HS-27A (cell line): ENCODE results near the gene HSF5.

Experiments
- DNase-seq: peaks from one replicate; pipeline ENCODE4 v3.0.0-alpha.2; 2012; ENCODE audit warnings: low read depth, missing footprints

The HSF5 gene

DNA sequence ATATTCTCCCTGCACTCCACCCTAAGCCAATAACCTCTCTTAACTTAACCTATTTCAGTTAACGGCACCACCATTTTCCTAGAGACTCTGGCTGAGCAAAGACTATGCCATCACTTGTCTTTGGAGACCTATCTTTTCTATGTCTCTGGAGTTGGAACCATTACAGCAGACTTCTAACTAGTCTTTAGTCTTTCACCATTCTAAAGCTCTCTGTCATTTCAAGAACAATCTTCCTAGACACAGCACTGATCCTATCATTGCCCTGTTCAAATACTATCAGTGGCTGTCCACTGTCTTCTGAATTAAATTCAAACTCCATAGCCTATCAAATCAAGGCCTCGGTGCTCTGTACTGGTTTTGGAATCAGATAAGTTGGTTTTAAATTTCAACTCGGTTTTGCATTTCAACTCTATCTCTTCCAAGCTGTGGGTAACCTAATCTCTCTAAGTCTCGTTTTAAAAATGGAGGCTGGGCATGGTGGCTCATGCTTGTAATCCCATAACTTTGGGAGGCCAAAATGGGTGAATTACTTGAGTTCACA, 102.8 kb downstream of the HSF5 start:
- DNase-seq: no peak

DNA sequence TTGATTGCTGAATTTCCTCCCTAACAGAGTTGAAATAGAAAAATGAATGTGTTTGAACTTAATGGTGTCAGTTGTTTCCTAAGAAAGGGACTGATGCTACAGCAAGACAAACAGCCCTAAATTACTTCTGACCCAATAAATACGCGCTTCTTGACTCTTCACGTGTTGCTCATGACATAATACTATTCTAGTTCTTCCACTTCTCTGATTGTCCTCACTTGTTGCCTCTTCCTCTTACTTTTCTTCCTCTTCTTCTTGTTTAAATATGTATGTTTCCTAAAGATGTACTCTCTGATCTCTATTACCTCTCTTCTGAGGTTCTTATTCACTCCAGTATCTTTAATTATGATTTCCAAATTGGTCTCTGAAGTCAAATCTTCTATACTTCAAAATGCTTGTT, 103.3 kb downstream of the HSF5 start:
- no peak for DNase-seq

DNA sequence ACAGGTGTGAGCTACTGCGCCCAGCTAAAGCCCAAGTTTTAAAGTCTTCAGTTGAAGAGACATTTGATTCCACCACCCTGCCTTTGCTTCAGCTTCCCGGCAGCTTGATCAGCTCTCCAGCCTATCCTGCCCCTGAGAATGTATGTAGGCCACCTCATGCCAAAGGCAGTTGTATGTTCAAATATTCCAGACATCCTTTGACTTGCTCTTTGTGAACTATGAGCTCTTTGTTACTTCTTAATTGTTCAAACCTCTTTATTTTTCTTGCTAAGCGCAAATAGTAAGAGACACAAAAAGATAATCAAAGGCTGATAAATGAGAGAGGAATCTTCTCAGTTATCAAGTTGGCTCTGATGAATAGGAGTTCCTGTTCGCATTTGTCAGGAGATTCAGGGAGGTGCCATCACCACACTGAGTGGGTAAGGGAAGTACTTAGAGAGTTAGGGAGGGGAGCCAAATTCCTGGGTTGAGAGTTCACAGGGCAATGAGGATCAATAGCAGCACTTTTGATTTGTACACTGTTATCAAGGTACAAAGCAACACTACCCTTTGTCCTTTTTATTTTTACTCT, 104.2 kb downstream of the HSF5 start:
- no peak for DNase-seq

DNA sequence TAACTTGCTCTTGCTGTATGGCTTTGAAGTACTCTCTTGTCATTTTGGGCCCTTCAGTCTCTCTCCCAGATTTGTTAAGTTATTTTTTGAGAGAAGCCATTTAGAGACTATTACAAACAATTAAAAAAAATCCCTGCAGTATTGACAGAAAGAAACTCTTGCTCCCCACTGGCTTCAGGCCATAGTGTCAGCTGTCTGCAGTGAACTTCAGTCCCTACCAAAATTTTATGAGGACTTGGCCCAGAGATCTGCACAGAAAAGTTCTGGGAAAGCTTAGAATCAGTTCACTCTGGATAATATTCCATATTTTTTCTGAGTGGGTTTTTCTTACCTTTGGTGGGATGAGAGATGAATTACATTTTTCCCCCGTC, 105.4 kb downstream of the HSF5 start:
- DNase-seq: no peak

DNA sequence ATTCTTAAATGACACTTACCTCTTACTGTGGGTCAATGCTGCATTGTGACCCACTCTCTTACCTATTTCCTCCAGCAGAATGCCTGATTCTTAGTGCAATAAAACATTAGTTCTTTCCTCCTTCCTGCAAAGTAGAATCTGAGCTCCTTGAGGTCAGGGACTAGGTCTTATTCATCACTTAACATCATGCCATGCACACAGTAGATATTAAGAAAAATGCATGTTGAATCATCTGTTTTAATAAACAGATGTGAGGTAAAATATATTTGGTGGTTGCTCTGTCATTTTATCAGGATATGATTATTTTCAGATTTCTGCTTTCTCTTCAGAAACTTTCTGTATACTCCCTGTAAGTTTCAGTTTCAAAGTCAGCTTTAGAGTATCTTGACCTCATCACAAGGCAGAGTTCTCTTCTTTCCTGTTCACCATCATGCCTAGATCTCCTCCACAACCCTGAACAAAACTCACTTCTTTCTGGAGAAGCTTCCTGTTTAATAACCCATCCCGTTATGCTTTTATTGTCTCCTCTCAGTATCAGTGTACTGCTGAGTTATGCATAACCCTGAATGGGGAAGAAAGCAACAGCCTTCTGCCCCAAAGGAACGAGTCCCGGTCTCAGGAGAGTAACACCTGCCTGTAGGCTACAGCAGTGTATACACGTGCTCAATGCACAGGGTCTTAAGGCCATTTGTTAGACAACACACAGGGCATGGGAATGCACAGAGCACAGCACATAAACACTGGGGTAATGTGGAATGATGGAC, 105.9 kb downstream of the HSF5 start:
- no peak for DNase-seq

DNA sequence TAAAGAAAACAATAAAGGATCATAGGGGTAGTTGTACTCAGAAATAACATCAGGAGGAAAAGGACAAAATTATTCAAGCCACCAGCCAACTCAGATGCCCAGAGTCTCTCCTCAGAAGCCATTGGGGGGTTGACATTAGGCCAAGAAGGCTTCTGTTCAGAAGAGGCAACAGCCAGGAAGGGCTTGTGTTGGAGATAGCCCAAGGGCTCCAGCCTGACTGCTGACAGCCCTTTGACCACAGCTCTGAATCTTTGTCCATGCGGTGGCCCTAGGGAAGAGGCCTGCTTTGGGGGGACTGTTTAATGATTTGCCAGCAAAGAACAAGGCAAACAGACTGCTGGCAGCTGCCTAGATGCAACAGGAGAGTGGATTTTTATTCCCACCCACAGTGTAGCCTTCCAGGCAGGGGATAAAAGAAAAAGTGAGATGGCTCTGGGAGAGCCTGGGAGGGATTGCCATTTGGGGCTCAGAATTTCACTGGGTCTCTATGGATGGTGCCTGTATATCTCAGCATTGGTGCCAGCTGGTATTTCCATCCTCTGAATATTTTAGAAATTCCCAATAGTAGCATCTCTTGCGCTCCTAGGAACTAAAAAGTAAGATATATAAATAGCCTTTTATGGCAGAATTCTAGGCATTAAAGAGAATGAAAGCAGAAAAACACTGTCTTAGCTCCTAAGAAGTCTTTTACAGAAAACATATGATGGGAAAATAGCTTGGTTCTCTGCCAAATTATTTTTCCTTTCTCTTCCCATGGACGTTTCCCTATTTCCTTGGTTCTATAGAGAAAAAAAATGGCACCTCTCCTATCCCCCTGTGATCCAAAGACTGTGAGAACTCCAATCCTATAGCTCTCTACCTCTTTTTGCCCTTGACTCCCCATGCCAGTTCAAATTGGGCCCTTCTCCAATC, 106.8 kb downstream of the HSF5 start:
- DNase-seq: no peak

DNA sequence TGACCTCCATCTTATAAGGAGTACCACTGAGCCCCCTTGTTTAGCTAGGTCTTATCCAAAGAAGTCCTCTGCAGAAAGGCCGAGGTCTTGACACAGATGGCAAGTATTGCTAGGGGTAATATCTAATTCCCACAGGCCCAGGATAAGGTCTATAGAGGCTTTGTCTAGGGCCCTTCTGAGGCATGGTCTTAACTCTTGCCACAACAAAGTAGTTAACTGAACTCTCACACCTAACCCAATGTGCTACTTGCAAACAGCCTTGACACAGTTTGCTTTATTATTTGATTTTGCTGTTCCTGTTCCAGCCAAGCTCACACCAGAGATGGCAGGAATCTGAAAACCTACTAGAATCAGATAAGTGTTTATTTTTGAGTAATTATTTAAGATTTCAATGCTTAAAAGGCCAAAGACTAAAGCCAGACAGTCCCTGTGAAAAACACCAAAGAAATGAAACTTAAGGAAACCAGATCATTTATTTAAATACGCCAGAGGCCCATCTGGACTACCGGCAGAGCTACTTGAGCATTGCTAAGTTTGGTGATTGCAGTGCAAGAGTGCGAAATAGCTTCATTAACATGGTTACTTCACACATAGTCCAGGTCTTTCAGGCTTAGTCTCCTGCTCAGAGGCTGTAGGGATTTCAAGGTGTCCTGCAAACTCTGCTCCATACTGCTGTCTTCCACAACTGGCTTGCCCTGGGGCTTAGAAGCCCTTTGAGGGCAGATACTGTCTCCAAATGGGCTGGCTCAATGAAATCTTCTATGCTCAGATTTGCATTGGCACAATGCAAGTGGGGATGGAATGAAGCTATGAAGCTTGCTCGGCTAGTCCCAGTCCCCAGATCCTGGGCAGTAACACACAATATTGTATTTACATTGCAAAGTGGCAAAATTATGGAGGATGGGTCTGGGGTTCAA, 107.7 kb downstream of the HSF5 start:
- no peak for DNase-seq

DNA sequence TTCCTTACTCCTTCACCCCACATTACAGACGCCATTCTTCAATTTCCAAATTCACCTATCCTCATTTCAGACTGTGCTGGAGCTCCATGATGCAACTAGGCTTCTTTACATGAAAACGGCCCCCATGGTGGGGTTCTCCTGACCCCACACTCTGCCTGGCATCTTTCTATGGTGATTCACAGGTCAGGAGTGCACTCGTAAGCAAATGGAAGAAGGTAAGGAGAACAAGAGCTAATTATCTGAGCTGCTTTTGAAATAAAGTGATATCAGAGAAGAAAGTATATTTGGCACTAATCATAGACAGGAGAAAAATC, 108.7 kb downstream of the HSF5 start:
- no peak for DNase-seq

DNA sequence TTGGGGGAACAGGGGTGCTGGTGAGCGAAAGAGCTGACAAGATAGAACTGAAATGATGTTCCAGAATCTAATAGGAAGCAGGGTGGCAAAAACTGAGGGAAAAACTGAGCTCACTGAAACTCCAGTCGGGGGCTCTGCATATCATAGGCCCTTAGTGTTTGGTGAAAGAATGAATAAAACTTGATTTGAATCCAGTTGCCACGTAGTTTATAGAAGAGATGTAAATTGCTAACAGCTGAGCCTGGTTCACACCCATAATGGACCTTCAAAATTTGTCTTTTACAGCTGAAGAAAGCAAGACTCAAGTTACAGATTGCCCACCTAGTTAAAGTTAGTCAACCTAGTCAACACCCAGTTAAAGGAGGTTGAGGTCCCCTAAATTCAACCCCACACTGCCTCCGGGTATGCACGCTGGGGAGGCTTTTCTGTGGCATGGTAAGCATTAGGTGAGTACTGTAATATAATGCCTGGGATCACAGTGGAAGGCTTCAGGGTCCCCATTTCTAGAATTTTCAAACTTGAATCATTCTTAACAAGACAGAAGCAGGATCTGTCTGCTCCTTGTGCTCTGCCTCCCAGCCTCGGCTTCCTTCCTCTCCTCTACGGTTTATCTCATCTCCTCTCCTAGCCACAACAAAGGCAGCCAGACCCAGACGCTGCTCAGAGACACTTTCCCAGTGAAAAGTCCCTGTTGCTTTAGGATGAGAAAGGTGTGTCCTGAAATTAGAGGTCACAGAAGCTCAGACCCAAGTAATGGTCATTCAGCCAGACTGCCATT, 109.3 kb downstream of the HSF5 start:
- no peak for DNase-seq

DNA sequence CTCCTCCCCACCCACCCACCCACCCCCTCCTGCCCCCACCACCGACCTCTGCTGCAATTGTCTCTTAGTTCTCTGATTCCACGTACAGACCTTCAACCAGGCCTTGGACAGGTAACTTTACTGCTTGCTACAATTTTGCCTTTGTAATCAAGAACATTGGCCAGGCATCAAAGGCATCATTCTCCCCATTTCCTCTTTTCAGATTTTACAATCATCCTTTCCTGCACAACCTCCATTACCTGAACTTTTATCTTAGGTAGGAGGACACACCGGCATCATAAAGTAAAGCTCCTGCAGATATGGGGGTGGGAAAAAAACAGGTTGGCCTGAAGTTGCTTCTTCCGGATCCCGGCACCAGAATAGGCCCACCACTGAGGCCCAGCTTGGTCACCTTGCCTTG, 110.5 kb downstream of the HSF5 start:
- no peak for DNase-seq

DNA sequence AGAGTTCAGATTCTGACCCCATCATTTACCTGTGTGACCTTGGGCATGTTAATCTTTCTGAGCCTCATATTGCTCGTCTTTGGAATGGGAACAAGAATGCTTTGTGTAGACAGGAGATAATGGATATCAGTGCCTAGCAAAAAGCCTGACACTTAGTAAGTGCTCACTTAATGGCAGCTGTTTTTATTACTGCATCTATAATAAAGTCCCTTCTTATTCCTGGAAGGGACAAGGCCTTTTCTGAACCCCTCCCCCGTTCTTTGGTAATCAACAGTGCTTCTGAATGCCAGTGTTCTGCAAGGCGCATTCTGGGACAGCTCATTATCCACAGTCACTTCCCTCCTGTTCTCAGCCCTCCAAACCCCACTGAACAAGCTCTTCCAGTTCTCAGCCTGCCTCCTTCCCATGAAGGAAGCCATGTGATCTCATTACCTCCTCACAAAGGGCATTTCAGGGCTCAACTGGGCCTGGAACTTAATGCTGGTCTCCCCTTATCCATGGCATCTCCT, 111.1 kb downstream of the HSF5 start:
- no peak for DNase-seq

DNA sequence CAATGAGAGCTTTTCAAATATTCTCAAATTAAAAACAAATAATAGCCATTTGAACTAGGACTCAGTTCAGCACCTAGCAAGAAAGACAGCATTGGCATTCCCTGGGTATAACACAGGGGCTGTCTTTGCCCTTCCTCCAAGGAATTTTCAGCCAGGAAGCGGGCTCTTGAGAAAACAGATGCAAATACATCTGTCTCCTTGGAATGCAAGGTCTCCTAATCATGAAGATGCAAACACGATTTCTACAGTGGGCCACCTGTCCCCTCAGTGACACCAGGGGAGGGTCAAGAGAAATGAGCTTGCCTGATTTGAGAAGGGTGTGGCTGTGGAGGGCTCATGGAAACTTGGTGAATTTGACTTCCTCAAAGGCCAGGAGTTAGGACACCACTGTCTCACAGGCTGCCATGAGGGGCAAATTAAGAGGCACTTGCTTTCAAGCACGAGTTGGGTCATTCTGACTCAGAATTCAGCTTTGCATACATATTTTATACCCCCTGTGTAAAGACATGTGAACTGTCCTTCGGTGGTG, 111.7 kb downstream of the HSF5 start:
- DNase-seq: no peak

DNA sequence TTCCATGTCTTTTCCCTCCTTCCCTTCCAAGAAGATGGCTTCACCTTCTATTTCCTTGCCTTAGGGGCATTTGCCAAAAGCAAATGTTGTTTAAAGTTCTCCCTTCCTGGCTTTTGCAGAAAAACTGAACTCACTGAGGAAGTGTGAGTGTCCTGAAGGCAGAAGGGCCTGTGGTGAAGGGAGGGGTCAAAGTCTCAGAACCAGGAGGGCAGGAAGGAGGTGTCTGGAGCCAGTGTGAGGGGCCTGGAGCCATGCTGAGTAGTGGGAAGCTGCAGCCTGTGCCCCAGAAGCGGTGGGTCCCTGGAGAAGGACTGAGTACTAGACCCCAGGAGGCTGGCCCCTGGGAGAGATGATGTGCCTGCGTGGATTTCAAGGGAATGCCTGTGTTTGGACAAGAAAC, 112.4 kb downstream of the HSF5 start:
- DNase-seq: no peak

DNA sequence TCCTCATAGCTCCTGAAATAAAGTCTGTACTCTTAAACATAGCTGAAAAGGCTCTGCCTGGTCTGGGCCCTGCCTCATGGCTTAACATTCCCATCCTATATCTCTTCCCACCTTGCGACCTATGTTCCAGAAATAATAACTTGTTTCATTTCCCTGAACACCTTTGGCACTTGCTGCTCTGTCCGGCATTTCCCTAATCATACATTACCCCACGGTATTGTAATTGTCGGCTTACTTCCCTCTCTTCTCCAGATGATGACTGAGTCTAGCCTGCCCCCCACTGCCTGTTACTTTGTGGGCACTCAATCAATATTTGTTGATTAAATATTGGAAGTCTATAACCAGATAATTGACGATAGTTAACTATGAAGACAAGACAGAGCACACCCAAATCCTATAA, 113.0 kb downstream of the HSF5 start:
- no peak for DNase-seq

DNA sequence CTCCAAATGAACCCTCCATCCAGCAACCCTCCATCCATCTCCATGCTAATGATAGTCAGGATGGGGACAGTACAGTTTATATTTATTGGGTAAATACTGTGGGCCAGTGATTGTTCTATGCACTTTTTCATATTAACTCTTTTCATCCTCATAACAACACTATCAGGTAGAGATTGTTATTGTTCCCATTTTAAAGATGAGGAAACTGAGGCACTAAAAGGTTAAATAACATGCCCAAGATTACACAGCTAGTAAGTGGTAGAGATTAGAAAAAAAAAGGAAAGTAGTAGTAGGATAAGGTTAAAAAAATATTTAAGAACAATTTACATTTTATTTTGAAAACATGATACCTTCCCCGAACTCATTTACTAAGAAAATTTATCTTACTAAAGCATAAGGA, 114.3 kb downstream of the HSF5 start:
- no peak for DNase-seq

DNA sequence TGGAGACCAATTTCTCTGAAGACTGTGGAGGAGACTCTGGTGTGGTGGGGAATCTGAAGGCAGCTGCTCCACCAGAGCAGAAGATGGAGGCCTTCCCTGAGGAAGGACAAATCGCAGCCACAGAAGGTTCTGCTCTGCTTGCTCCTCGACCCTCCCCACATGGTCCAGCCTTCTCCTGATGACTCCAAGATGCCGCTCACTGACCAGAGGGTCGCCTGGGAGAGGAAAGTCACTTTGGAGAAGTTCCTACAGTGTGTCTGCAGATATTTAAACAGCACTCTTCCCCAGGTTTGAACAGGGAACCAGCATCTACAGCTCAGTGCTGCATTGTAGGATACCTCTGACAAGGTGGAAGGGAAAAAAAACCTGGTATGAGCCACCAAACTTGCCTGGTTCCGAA, 115.2 kb downstream of the HSF5 start:
- no peak for DNase-seq

DNA sequence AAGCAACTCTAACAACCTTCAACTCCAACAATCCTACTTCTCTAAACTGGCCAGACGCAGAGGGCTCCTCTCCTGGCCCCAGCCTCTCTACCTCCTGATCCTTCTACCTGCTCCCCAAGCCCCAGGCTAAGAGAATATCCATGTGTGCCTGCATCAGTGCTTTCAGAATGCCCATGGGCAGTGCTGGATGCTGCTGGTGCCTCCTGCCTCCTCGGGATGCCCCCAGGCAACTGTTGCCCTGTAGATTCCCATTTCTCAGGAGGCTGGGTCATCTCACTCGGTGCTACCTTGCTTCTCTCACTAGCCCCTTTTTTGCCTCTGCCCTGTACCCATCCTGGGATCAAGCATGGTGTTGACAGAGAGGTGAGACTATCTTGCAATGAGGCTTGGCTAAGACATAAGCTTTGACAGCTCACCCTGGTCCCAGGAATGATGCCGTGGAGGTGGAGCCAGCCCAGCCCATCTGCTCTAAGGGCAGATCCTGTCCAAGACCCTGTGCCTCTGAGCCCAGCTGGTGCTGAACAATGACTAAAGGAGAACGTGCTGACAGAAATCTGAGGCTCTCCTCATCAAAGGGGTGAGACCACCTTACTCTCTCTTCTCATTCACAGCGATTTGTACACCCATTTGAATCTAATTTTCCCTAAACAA, 116.8 kb downstream of the HSF5 start:
- no peak for DNase-seq

DNA sequence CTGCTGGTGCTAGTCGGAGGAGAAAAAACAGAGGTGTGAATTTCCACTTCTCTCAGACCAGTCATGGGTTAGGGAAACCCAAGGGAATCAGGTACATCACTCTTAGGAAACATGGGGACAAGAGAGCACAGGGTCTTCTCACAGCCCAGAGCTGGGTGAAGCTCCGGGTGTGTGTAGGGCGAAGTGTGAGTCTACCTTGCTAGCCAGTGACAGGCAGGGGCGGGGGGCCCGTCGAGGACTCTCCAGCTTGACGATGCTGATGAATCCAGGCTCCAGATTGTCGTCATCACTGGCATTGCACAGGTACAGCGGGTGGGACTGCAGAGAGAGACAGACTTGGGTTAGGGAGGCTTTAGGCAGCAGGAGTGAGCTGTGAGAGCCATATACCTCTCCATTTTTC, 117.5 kb downstream of the HSF5 start:
- no peak for DNase-seq

DNA sequence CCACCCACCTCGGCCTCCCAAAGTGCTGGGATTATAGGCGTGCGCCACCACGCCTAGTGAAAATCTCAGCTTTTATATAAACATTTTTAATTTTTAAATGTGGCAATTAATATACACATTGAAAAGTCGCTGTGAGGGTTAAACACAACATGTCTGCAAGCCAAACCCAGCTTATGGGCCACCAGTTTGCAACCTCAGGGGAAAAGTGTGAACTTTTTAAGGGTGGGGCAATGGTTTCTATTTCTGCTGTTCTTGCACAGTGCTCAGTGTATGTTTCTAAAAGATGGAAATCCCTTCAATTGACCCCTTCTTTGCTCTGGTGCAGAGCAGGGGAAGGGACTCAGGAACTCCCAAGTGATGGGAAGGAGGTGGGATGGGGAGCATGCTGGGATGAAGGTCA, 117.9 kb downstream of the HSF5 start:
- no peak for DNase-seq
